Pancreas (tissue), 10 donors: ENCODE data around the gene GK2. TPM values are rescaled to one million over a fixed set of nuclear protein-coding genes. Genes with fewer than 3 reads are reported as not detected.

Source experiments
- ATAC-seq, 4 donors: fragments of 200-7000 bp; cut with Tn5 transposase; one replicate each; pipeline versions ENCODE4 v1.8.0 to v1.9.1; 2020; ENCODE audit warnings: mild to moderate bottlenecking in 4 of 4, moderate library complexity in 4 of 4
- DNase-seq, 6 donors: peaks; one replicate each; pipeline ENCODE4 v3.0.0-alpha.2; 2020
- FAIRE-seq: peaks from 2 replicates; lab custom pipeline; 2012; peaks lifted over from hg19 to GRCh38; lab: Jason Lieb, UNC
- H3K27ac ChIP-seq, 4 donors: fragments of 200-600 bp; sonication (generic); 1 replicate in 3 of 4; 2 replicates in 1 of 4; pipeline versions ENCODE4 v1.5.0 to v1.8.0; 2020
- H3K27me3 ChIP-seq, 4 donors: fragments of 200-600 bp; one replicate each; pipeline ENCODE4 v1.8.0; 2021
- H3K36me3 ChIP-seq, 3 donors: fragments of 200-600 bp; sonication (generic) in 1 of 3; one replicate each; pipeline versions ENCODE4 v1.5.0 to v1.8.0; 2020 to 2021
- H3K4me1 ChIP-seq, 3 donors: fragments of 200-600 bp; one replicate each; pipeline ENCODE4 v1.8.0; 2021
- H3K4me3 ChIP-seq, 4 donors: fragments of 200-600 bp; sonication (generic) in 2 of 4; one replicate each; pipeline versions ENCODE4 v1.5.0 to v1.8.0; 2020 to 2021
- H3K9me3 ChIP-seq, 4 donors: fragments of 200-600 bp; one replicate each; pipeline ENCODE4 v1.8.0; 2021
- CTCF ChIP-seq, 4 donors: fragments of 200-600 bp; sonication (generic) in 3 of 4; IDR thresholded peaks; one replicate each; pipeline versions ENCODE4 v1.5.0 to v1.8.0; 2021; ENCODE audit warnings: antibody characterized with exemption in 4 of 4
- WGBS, 2 donors: extraction: QIAGEN DNeasy Blood & Tissue Kit; methylation state at CpG; one replicate each; pipeline ENCODE4 v1.1.7; 2013; 5-methylcytosine and 5-hydroxymethylcytosine counted together
- intact Hi-C, 3 donors: fragments of 100-400 bp; cut with DNase I; formaldehyde crosslinking; loops; one replicate each; pipeline versions ENCODE4 v1.11.1 to v1.14.2; 2022
- polyA plus RNA-seq, 2 donors: library from polyadenylated mRNA; stranded (reverse); fragments of 200-250 nt; gene quantifications; one replicate each; pipeline ENCODE4 v1.2.3, GENCODE V29; 2013
- total RNA-seq, 6 donors: library from RNA; stranded (reverse); fragmentation: NEBNext Ultra II Directional in 4 of 6; extraction: Animal tissue kit (Norgen Biotek cat#: 25700) in 4 of 6; gene quantifications; one replicate each; pipeline versions ENCODE4 v1.2.1 to v1.2.4, GENCODE V29; 2021 to 2023
- donor health status: healthy with polysubstance abuse.
- donor health status: DM: no; HTN: no; CAD: no; lungs with moderate emphysema.
- donor health status: DM: no; HTN: no; CAD: no.
- donor health status: control.
- donor health status: control.
- donor health status: Bipolar disorder and iron deficiency.
- donor health status: DM: yes; HTN: yes; CAD: no.
- donor health status: DM: no; HTN: no; CAD: no.
- donor health status: DM: no; HTN: no; CAD: no.
- donor health status: DM: yes; HTN: yes; CAD: no.

The GK2 gene
- total and polyA plus RNA-seq, 8 donors, result not detected

- no peaks in the 10 kb centered on the region for H3K9me3 ChIP-seq
- ATAC-seq (no peak), FAIRE-seq (no peak), DNase-seq (no peak)
- no peak overlapping the region for H3K4me3 ChIP-seq
- H3K36me3 ChIP-seq, result no peaks in the 10 kb centered on the region
- H3K27me3 ChIP-seq, result no peaks in the 10 kb centered on the region
- intact Hi-C loops, result no loop called here
- H3K4me1 ChIP-seq, result no peaks in the 10 kb centered on the region
- no peak overlapping the region for H3K27ac ChIP-seq
- TF ChIP-seq CTCF (IDR thresholded peaks at IDR 0.05), result no peak
Measured at GRCh38 chr4:79404666-79405065, 3.4 kb downstream of the GK2 start.

GRCh38 chr4:79403356-79403755 lies 4.7 kb downstream of the GK2 start:
- no peaks in the 10 kb centered on the region for H3K9me3 ChIP-seq
- no peaks in the 10 kb centered on the region for H3K4me1 ChIP-seq
- intact Hi-C loops, result no loop called here
- no peaks in the 10 kb centered on the region for H3K36me3 ChIP-seq
- TF ChIP-seq CTCF (IDR thresholded peaks at IDR 0.05), result no peak
- no peak for DNase-seq
- FAIRE-seq, result no peak
- no peaks in the 10 kb centered on the region for H3K27me3 ChIP-seq
- H3K4me3 ChIP-seq, result no peak overlapping the region
- WGBS, 2 donors, result 90 to 92% methylated on average over 1 of the region's 1 CpG
- no peak for ATAC-seq
- H3K27ac ChIP-seq, result no peak overlapping the region

GRCh38 chr4:79402332-79402851 lies 5.6 kb downstream of the GK2 start:
- no peak for ATAC-seq
- TF ChIP-seq CTCF (IDR thresholded peaks at IDR 0.05), result no peak
- DNase-seq, result no peak
- 48 to 66% methylated on average over 1 of the region's 1 CpG for WGBS, 2 donors
- Histone ChIP-seq H3K4me3 (no peak overlapping the region), H3K4me1 (no peaks in the 10 kb centered on the region), H3K9me3 (no peaks in the 10 kb centered on the region), H3K27me3 (no peaks in the 10 kb centered on the region), H3K27ac (no peak overlapping the region), H3K36me3 (no peaks in the 10 kb centered on the region)
- FAIRE-seq, result no peak
- intact Hi-C loops, result no loop called here

GRCh38 chr4:79399076-79399475 lies 9.0 kb downstream of the GK2 start:
- H3K9me3 ChIP-seq, result no peaks in the 10 kb centered on the region
- FAIRE-seq (no peak), DNase-seq (no peak), ATAC-seq (no peak)
- no peaks in the 10 kb centered on the region for H3K36me3 ChIP-seq
- H3K4me1 ChIP-seq, result no peaks in the 10 kb centered on the region
- 61 to 63% methylated on average over 1 of the region's 1 CpG for WGBS, 2 donors
- intact Hi-C loops, result no loop called here
- no peak overlapping the region for H3K4me3 ChIP-seq
- no peak for TF ChIP-seq CTCF (IDR thresholded peaks at IDR 0.05)
- no peaks in the 10 kb centered on the region for H3K27me3 ChIP-seq
- no peak overlapping the region for H3K27ac ChIP-seq

GRCh38 chr4:79397951-79398350 lies 10.1 kb downstream of the GK2 start:
- FAIRE-seq (no peak), ATAC-seq (no peak), DNase-seq (no peak)
- TF ChIP-seq CTCF (IDR thresholded peaks at IDR 0.05), result no peak
- Histone ChIP-seq H3K4me3 (no peak overlapping the region), H3K36me3 (no peaks in the 10 kb centered on the region), H3K27me3 (no peaks in the 10 kb centered on the region), H3K27ac (no peak overlapping the region), H3K4me1 (no peaks in the 10 kb centered on the region), H3K9me3 (no peaks in the 10 kb centered on the region)
- intact Hi-C loops, result no loop called here
- 36 to 42% methylated on average over 5 of the region's 5 CpGs for WGBS, 2 donors
